Spleen (tissue), 11 donors: ENCODE measurements around the gene TEDC1. TPM values are rescaled to one million over a fixed set of nuclear protein-coding genes. Genes with fewer than 3 reads are reported as not detected.
A peak's percentile ranks its signal among the peaks of the same experiment; 100 is the strongest.

Experiments
- DNase-seq: peaks from one replicate; pipeline ENCODE4 v3.0.0-alpha.2; 2020
- H3K27ac ChIP-seq, 8 donors: fragments of 200-600 bp; sonication (generic) in 7 of 8; 1 replicate in 4 of 8; 2 replicates in 4 of 8; pipeline versions ENCODE4 v1.5.0 to v1.8.0; 2016 to 2021; ENCODE audit warnings: inconsistent platforms in 4 of 8, mild to moderate bottlenecking in 4 of 8, moderate library complexity in 1 of 8
- H3K27me3 ChIP-seq, 7 donors: fragments of 200-600 bp; sonication (generic) in 6 of 7; replicated peaks in 1 of 7; 1 replicate in 4 of 7; 2 replicates in 3 of 7; pipeline versions ENCODE4 v1.5.0 to v1.8.0; 2016 to 2021; ENCODE audit warnings: inconsistent platforms in 3 of 7, mild to moderate bottlenecking in 1 of 7
- H3K36me3 ChIP-seq, 6 donors: fragments of 200-600 bp; sonication (generic) in 5 of 6; 1 replicate in 4 of 6; 2 replicates in 2 of 6; pipeline versions ENCODE4 v1.5.0 to v1.8.0; 2016 to 2021; ENCODE audit warnings: inconsistent platforms in 2 of 6
- H3K4me1 ChIP-seq, 6 donors: fragments of 200-600 bp; sonication (generic) in 5 of 6; 1 replicate in 3 of 6; 2 replicates in 3 of 6; pipeline versions ENCODE4 v1.5.0 to v1.8.0; 2016 to 2021; ENCODE audit warnings: inconsistent platforms in 3 of 6
- H3K4me3 ChIP-seq, 8 donors: fragments of 200-600 bp; sonication (generic) in 7 of 8; 1 replicate in 4 of 8; 2 replicates in 4 of 8; pipeline versions ENCODE4 v1.5.0 to v1.8.0; 2016 to 2021; ENCODE audit warnings: inconsistent platforms in 4 of 8, mild to moderate bottlenecking in 4 of 8, moderate library complexity in 2 of 8
- H3K9me3 ChIP-seq, 8 donors: fragments of 200-600 bp; sonication (generic) in 7 of 8; 1 replicate in 4 of 8; 2 replicates in 4 of 8; pipeline versions ENCODE4 v1.5.0 to v1.8.0; 2016 to 2021; ENCODE audit warnings: inconsistent platforms in 4 of 8
- CTCF ChIP-seq, 11 experiments: fragments of 200-600 bp in 7 of 11; fragments of 450-650 bp in 4 of 11; sonication (generic) in 4 of 11; IDR thresholded peaks in 8 of 11; conservative IDR thresholded peaks in 3 of 11; 1 replicate in 7 of 11; 2 replicates in 4 of 11; pipeline versions ENCODE4 v1.4.0 to v1.8.0; 2016 to 2021; ENCODE audit warnings: antibody characterized with exemption in 11 of 11, inconsistent platforms in 4 of 11, mild to moderate bottlenecking in 1 of 11
- POLR2A ChIP-seq, 3 donors: fragments of 450-650 bp; IDR thresholded peaks; one replicate each; pipeline ENCODE4 v1.5.1; 2017; ENCODE audit warnings: antibody characterized with exemption in 3 of 3, mild to moderate bottlenecking in 1 of 3
- POLR2AphosphoS5 ChIP-seq, 3 donors: sonication (generic); formaldehyde crosslinking; IDR thresholded peaks; one replicate each; pipeline ENCODE4 v1.5.1; 2017; ENCODE audit warnings: antibody characterized with exemption in 3 of 3
- WGBS, 5 donors: extraction: QIAGEN DNeasy Blood & Tissue Kit in 3 of 5; methylation state at CpG; one replicate each; pipeline versions ENCODE4 v1.1.5 to v1.1.7; 2013 to 2018; 5-methylcytosine and 5-hydroxymethylcytosine counted together
- intact Hi-C: fragments of 100-400 bp; cut with DNase I; formaldehyde crosslinking; loops from one replicate; pipeline ENCODE4 v1.15.0; 2023; ENCODE audit warnings: low total_unique reads
- polyA plus RNA-seq, 3 donors: library from polyadenylated mRNA; stranded (reverse); fragments of 200-250 nt; gene quantifications; one replicate each; pipeline ENCODE4 v1.2.1, GENCODE V29; 2013
- total RNA-seq, 7 donors: library from RNA; depleted of rRNA in 3 of 7; stranded (reverse); fragments of >200 nt in 3 of 7; fragmentation: NEBNext Ultra II Directional in 4 of 7; extraction: Animal tissue kit (Norgen Biotek cat#: 25700) in 4 of 7; gene quantifications; one replicate each; pipeline versions ENCODE4 v1.1.0 to v1.2.1, GENCODE V29; 2016 to 2021
- donor health status: healthy with polysubstance abuse.
- donor health status: DM: no; HTN: no; CAD: no; lungs with moderate emphysema.
- donor health status: DM: no; HTN: no; CAD: no.
- donor health status: Bipolar disorder and iron deficiency.
- donor health status: healthy.
- donor health status: DM: no; HTN: no; CAD: no.
- donor health status: DM: yes; HTN: yes; CAD: no.

Gene TEDC1
- total and polyA plus RNA-seq, 10 donors: 5.3 to 31.5 (median 12.3) TPM

GRCh38 chr14:105525861-105526775, 35.1 kb downstream of the TEDC1 start, which contains the start of gene TMEM121:
Gene TMEM121 (plus strand): TSS chr14:105526583. CDS start chr14:105528835, 2,252 bp downstream.
- 1 to 4% (median 2%) methylated on average over 32 to 88 of the region's 88 CpGs for WGBS, 5 donors
- TF ChIP-seq POLR2A (IDR thresholded peaks at IDR 0.05): no peak
- TF ChIP-seq POLR2AphosphoS5 (IDR thresholded peaks at IDR 0.05): no peak
- no peak for TF ChIP-seq CTCF (IDR thresholded peaks at IDR 0.05 in 8 of 11, conservative IDR thresholded peaks at IDR 0.05 in 3 of 11)
- DNase-seq: peak; percentile 79
- H3K36me3 ChIP-seq: no peaks in the 10 kb centered on the region
- peak within 1 kb of the TSS in 3 of 8 donors; percentile 22 to 53 (median 39) for H3K27ac ChIP-seq
- H3K9me3 ChIP-seq: no peaks in the 10 kb centered on the region
- H3K27me3 ChIP-seq: peaks cover 0 to 62% (median 24%) of the 10 kb centered on the region in 7 donors
- intact Hi-C loops: no loop called here
- H3K4me3 ChIP-seq: peak within 1 kb of the TSS; percentile 34 to 80 (median 53)
- H3K4me1 ChIP-seq: peaks cover 30 to 53% (median 49%) of the 10 kb centered on the region in 6 donors

- Histone ChIP-seq H3K36me3 (no peaks in the 10 kb centered on the region), H3K27me3 (peaks cover 0 to 65% (median 24%) of the 10 kb centered on the region in 7 donors), H3K9me3 (no peaks in the 10 kb centered on the region), H3K4me3 (peak overlapping the region; percentile 34 to 80 (median 53)), H3K4me1 (peaks cover 30 to 61% (median 51%) of the 10 kb centered on the region in 6 donors), H3K27ac (peak overlapping the region in 1 of 8 donors; percentile 53)
- 2 to 7% (median 2%) methylated on average over 35 to 48 of the region's 48 CpGs for WGBS, 5 donors
- TF ChIP-seq CTCF (IDR thresholded peaks at IDR 0.05 in 8 of 11, conservative IDR thresholded peaks at IDR 0.05 in 3 of 11): no peak
- no peak for TF ChIP-seq POLR2A (IDR thresholded peaks at IDR 0.05)
- peak in 1 of 3 donors; percentile 21 for TF ChIP-seq POLR2AphosphoS5 (IDR thresholded peaks at IDR 0.05)
- intact Hi-C loops: no loop called here
- DNase-seq: peak; percentile 82
These were observed 35.8 kb downstream of the TEDC1 start for GRCh38 chr14:105526776-105527380.

GRCh38 chr14:105527381-105527825, 36.4 kb downstream of the TEDC1 start:
- H3K27ac ChIP-seq: peak overlapping the region in 2 of 8 donors; percentile 73 to 86
- peaks cover 0 to 65% (median 24%) of the 10 kb centered on the region in 7 donors for H3K27me3 ChIP-seq
- peak overlapping the region; percentile 34 to 80 (median 53) for H3K4me3 ChIP-seq
- intact Hi-C loops: no loop called here
- H3K9me3 ChIP-seq: no peaks in the 10 kb centered on the region
- TF ChIP-seq POLR2A (IDR thresholded peaks at IDR 0.05) (no peak), POLR2AphosphoS5 (IDR thresholded peaks at IDR 0.05) (no peak), CTCF (IDR thresholded peaks at IDR 0.05 in 8 of 11, conservative IDR thresholded peaks at IDR 0.05 in 3 of 11) (no peak)
- H3K36me3 ChIP-seq: no peaks in the 10 kb centered on the region
- no peak for DNase-seq
- peaks cover 30 to 66% (median 56%) of the 10 kb centered on the region in 6 donors for H3K4me1 ChIP-seq
- WGBS, 5 donors: 32 to 44% (median 37%) methylated on average over 18 to 23 of the region's 23 CpGs
